Fibroblast of the aortic adventitia (primary cell): ENCODE data around the gene AGPAT4. TPM values are rescaled to one million over a fixed set of nuclear protein-coding genes. Genes with fewer than 3 reads are reported as not detected.

Experiments
- DNase-seq: peaks from one replicate; pipeline ENCODE4 v3.0.0-alpha.2; 2010; ENCODE audit warnings: low read depth
- H3K4me3 ChIP-seq: 2 replicates; pipeline ENCODE4 v1.5.1; 2011; ENCODE audit warnings: low read depth, mild to moderate bottlenecking, control low read depth, low read length, moderate library complexity
- total RNA-seq: library from RNA; depleted of rRNA; stranded (reverse); fragments of >200 nt; gene quantifications from 2 replicates; pipeline ENCODE4 v1.2.3, GENCODE V29; 2012; ENCODE audit warnings: low replicate concordance
- TF ChIP-seq, protein P1 (sequence below): IDR thresholded peaks from 2 replicates; pipeline ENCODE4 v1.5.1; 2011; ENCODE audit warnings: mild to moderate bottlenecking, low read length, control low read depth, inconsistent platforms; ENCODE audit not compliant: insufficient read depth

AGPAT4 gene
- total RNA-seq, 1 donor: 11.6 TPM

DNA sequence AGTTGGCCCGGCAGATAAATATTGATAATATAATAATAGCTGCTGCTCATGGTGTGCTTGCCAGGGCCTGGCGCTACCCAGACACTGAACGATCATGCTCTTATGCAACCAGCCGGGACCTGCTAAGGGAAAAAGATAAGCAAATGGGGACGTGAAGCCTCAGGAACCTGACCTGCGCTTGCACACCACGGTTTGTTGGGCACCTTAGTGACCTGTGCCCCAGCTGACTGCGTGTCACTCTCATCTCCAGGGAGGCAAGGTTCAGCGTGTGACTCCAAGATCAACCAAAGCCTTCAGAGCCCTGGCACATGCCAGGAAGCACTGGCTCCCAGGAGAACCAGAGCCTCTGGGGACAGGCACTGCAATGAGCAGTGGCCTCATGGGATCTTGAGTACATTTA is 111.1 kb downstream of the AGPAT4 start:
- H3K4me3 ChIP-seq: no peak overlapping the region
- no peak for DNase-seq
- TF ChIP-seq, protein P1, sequence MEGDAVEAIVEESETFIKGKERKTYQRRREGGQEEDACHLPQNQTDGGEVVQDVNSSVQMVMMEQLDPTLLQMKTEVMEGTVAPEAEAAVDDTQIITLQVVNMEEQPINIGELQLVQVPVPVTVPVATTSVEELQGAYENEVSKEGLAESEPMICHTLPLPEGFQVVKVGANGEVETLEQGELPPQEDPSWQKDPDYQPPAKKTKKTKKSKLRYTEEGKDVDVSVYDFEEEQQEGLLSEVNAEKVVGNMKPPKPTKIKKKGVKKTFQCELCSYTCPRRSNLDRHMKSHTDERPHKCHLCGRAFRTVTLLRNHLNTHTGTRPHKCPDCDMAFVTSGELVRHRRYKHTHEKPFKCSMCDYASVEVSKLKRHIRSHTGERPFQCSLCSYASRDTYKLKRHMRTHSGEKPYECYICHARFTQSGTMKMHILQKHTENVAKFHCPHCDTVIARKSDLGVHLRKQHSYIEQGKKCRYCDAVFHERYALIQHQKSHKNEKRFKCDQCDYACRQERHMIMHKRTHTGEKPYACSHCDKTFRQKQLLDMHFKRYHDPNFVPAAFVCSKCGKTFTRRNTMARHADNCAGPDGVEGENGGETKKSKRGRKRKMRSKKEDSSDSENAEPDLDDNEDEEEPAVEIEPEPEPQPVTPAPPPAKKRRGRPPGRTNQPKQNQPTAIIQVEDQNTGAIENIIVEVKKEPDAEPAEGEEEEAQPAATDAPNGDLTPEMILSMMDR: no peak

DNA sequence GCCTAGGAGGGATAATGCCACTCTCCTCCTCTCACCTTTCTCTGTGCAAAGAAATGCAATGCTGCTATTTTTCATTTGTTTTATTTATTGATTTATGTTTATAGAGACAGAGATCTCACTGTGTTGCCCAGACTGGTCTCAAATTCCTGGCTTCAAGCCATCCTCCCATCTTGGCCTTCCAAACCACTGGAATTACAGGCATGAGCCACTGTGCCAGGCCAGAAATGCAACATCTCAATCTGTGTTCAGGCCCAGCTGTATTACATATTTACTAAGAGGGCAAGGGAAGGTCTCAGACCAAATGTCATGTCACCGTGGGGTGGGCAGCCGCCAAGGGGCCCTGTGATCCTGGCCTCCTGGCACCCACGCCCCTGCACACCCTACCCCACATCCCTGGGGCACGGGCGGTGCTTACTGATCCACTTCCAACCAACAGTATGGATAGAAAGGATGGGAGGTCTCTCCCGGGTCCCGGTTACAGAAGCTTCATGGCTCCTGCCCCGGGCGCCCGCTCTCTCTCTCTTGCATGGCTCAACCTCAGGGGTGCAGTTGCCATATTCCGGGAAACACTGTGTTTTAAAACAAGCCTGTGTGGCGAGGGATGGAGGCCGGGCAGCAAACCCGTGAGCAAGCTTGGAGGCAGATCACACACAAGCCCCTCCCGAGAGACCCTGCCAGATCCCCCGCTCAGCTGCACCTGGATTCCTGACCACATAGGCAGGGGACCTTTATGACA is 111.8 kb downstream of the AGPAT4 start:
- peak; percentile 74 for DNase-seq
- TF ChIP-seq, protein P1: no peak
- no peak overlapping the region for H3K4me3 ChIP-seq

DNA sequence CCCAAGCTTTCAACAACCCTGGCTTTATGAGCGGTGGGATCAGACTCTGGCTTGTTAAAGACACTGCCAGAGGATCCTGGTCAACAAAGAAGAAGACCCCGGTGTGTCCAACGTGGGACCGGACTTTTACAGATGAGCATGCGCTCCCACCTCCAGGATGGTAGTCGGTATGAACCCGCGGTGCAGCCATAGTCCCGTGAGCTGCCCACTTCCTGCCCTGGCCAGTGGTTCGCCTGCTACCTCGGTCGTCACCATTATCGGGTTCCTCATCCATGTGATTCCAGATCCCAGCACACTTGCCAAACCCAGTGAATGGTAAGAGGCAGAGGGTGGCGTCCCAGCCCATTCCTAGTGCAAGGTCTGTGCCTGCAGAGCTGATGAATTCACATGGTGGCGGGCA is 112.7 kb downstream of the AGPAT4 start:
- DNase-seq: no peak
- TF ChIP-seq, protein P1: no peak
- no peak overlapping the region for H3K4me3 ChIP-seq

- no peak for DNase-seq
- H3K4me3 ChIP-seq: no peak overlapping the region
- TF ChIP-seq, protein P1: no peak
Measured at GRCh38 chr6:161154796-161155335, 119.0 kb downstream of the AGPAT4 start.

DNA sequence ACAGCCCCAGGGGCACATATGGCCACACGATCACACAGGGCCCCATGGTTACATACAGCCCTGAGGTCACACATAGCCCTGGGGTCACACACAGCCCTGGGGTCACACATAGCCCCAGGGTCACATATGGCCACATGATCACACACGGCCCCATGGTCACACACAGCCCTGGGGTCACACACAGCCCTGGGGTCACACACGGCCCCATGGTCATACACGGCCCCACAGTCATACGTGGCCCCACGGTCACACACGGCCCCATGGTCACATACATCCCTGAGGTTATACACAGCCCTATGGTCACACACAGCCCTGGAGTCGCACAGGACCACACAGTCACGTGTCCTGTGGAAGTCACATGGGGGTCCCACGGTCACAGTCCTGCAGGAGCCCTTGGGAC is 120.1 kb downstream of the AGPAT4 start:
- no peak for DNase-seq
- H3K4me3 ChIP-seq: no peak overlapping the region
- TF ChIP-seq, protein P1: no peak

- TF ChIP-seq, protein P1: peak; percentile 63
- H3K4me3 ChIP-seq: no peak overlapping the region
- no peak for DNase-seq
Measured at GRCh38 chr6:161152907-161153662, 120.8 kb downstream of the AGPAT4 start.
